ENCODE measurements around the gene DPP6.

Gene DPP6

DNA sequence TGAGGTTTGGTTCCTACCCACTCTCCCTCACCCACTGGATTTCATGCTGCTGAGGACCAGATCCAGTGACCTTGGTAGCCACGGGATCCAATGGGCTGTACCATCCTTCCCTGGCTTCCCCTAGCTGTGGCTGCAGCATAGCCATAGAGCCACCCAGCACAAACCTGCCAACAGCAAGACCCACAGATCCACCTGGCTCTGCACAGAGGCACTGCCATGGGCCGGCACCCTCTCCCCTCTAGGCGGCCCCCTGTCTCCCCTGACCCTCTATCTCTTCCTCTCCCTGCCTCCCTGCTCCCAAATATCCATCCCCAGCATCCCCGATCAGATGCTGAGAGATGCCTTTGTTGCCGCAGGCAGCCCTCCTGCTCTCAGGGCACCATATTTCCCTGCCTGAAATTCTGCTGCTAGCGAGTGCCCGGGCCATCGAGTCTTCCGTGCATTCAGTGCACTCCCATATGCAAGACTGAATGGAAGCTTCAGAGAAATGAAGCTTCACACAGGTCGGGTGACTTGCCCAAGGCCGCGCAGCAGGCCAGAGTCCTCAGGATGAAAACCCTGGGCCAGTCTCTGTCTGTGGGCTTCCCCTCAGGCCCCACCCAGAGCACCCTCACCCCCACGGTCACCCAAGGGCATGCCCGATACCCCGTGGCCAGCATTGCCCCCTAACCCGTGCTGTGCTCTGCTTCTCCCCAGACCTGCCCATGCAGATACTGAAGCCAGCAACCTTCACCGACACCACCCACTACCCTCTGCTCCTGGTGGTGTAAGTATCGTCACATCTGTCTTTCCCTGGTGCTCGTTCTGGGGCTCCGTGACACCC is 819.9 kb downstream of the DPP6 start:
- no peak for DNase-seq

GRCh38 chr7:154872811-154873499 is 820.8 kb downstream of the DPP6 start:
- no peak for DNase-seq

DNA sequence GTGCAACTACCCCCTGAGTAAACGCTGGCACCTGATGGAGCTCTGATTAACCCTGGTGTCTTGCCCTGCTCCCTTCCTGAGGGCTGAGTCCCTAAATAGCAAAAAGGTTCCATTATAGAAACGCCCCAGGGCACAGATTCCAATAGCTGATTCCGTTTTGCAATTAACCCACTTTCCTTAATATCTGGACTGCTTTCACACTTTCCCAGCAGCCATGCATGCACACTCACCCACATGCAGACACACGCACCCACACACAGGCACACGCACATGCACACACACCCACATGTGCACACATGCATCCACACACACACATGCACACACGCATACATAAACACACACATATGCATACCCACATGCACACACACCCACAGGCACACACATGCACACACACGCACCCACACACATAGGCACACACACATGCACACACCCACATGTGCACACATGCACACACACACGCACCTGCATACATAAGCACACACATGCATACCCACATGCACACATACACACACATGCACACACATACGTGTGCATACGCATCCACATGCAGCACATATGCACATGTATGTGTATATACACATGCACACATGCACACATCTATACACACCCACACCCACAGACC is 821.4 kb downstream of the DPP6 start:
- DNase-seq = no peak

DNA sequence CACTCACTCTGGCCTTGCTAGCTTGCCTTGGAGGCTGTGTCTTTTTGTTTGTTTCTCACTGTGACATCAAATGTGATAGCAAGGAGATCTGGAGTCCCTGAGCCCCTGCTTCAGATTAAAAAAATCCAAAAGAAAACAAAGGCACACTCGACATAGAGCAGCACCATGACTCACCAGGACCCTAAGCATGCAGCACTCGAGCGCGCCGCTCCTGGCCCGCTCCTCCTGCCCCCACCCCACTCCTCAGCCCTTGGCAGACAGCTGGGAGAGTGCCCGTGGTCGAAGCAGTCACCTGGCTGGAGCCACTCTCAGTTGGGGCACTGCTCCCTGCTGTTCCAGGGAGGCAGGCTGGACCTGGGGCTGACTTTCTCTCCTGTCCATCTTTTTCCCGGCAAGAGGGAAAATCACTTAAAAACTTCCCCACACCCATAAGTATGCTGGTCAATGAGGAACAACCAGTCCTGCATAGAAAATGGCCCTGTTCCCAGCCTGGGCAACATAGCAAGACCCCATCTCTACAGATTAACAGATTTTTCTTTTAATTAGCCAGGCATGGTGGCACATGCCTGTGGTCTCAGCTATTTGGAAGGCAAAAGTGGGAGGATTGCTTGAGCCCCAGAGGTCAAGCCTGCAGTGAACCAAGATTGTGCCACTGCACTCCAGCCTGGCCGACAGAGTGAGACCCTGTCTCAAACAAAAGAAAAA is 822.4 kb downstream of the DPP6 start:
- DNase-seq = peak; percentile 70

- no peak for DNase-seq
These were observed 823.1 kb downstream of the DPP6 start for GRCh38 chr7:154875297-154875696.

DNA sequence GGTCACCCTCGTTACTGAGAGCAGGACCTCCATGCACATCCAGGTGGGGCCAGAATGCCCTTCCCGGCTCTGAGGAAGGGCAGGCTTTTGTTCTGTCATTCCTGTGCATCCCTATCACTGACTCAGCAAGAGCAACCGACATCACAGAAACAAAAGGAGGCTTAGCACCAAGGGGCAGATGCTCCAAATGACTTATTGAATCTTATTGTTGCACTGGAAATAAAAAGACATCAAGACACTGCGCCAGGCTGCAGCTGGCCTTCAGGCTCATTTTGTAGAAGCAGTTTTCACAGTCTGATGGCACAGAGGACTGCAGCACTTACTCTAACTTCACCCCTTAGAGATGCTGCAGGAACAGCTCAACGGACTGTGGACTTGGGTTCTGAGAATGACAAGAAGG is 824.3 kb downstream of the DPP6 start:
- DNase-seq = no peak

DNA sequence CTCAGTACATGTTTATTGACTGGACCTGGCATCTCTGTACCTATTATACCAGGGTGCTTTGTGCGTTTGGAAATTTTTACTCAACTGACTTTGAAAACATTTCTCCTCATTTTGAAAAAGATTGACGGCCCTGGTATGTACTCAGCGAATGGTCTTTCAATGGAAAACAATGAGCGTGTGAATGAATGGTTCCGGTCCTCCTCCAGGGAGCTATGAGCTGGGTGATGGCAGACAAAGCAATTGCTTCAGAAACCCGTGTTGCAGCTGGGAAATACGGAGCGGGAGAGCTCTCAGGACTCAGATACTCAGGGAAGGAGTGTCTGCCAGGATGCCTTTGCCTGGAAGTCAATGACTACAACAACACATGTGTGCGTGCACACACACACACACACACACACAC is 824.8 kb downstream of the DPP6 start:
- no peak for DNase-seq

DNA sequence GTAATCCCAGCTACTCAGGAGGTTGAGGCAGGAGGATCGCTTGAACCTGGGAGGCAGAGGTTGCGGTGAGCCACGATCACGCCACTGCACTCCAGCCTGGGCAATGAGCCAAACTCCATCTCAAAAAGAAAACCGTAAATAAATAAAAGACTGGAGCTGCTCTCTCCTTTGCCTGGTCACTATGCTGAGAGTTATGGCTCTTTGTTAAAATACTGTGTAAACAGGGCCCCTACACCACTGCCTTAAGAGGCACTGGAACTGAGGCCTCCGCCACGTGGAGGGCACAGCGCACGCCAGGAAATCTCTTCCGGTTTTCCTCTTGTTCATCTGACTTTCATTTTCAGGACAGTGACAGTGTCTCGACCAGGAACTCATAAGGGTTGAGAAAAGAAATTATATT is 827.4 kb downstream of the DPP6 start:
- peak; percentile 92 for DNase-seq

DNA sequence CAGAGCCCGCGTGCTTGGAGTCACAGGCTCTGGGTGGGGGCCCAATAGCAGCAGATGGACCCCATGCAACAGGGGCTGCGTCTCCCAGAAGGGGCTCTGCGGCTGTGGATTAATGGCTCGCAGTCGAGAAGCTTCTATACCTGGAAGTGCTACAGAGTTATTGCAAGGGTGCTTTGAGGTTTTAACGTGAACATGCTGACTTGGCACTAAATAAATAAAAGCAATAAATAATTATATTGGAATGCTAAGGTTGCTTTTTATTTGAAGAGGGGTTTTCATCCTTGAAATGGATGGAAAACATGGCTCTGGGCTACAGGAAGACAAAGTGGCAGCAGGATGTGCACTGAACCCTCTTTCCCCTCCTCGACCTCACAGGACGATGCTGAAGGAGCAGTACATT is 828.3 kb downstream of the DPP6 start:
- DNase-seq = peak; percentile 26

DNA sequence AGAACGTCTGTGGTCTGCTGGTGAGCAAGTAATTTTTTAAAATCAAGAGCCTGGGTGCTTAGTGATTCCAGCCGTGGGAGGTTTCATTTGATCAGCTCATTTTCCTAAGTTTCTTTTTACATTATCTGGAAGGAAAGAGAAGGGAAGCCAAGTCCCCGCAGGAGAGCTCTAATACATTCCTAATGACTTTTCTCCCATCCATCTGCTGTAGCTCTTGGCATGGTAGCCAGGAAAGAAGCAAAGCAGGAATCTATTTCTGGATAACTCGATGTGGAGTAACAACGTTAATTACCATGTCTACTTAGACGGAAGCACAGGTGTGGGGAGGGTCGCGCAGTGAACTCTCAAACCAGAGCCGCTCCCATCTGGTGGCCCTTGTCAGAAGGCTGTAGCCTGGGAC is 828.8 kb downstream of the DPP6 start:
- peak; percentile 7 for DNase-seq

DNA sequence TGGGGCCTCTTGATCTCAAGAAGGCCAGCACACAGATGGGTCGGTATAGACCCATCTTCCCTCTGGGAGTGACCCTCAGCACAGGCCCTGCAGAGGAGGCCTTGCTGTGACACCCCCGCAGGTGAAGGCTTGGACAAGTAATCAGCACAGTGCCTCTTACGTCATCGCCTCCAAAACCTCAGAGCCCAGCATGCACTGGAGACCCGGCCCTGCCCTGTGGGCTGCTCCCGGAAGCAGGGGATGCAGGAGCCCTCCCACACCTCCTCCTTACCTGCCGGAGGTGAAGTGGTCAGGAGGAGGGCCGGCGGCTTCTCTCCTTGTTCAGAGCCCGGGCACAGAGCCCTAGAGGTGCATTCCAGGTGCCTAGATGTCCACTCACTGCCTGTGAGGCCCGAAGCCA is 829.3 kb downstream of the DPP6 start:
- DNase-seq = no peak

DNA sequence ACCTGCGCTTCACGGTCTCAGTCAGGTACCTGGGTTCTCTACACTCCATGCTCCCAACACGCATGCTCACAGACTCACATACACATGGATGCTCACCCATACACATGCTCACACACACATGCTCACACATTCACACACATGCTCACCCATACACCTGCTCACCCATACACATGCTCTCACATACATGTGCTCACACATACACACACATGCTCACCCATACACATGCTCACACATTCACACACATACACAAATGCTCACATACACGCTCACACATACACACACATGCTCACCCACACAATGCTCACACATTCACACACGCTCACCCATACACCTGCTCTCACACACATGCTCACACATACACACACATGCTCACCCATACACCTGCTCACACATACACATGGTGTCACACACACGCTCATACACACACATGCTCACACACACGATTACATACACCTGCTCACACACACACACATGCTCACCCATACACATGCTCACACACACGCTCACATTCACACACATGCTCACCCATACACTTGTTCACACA is 830.8 kb downstream of the DPP6 start:
- no peak for DNase-seq

GRCh38 chr7:154884348-154884920 is 832.2 kb downstream of the DPP6 start:
- no peak for DNase-seq

DNA sequence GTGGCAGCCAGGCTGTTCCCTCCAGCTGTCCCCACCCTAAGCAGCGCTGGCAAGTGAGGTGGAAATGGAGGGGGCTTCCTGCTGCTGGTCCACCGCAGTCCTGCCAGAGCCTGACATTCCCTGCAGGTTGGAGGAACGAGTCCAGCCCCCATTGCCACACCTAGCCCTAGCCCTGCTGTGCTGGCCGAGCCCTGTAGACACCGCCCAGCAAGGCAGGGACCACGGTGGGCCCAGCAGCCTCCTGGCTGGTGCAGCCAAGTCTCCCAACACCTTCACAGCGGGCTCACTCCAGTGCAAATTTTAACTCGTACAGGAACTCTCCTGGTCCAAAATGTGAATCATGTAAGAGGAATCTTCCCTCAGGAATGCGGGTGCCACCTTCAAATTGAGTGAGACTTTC is 834.4 kb downstream of the DPP6 start:
- no peak for DNase-seq

DNA sequence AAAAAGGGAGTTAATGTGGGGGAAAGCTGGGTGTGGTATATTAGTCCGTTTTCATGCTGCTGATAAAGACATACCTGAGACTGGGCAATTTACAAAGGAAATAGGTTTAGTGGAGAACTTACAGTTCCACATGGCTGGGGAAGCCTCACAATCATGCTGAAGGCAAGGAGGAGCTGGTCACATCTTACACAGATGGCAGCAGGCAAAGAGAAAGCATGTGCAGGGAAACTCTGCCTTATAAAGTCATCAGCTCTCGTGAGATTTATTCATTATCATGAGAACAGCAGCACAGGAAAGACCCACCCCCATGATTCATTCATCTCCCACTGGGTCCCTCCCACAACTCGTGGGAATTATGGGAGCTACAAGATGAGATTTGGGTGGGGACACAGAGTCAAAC is 836.5 kb downstream of the DPP6 start:
- DNase-seq = no peak

GRCh38 chr7:154892459-154892858 is 840.3 kb downstream of the DPP6 start:
- no peak for DNase-seq

GRCh38 chr7:154896076-154896475 is 843.9 kb downstream of the DPP6 start:
- no peak for DNase-seq

DNA sequence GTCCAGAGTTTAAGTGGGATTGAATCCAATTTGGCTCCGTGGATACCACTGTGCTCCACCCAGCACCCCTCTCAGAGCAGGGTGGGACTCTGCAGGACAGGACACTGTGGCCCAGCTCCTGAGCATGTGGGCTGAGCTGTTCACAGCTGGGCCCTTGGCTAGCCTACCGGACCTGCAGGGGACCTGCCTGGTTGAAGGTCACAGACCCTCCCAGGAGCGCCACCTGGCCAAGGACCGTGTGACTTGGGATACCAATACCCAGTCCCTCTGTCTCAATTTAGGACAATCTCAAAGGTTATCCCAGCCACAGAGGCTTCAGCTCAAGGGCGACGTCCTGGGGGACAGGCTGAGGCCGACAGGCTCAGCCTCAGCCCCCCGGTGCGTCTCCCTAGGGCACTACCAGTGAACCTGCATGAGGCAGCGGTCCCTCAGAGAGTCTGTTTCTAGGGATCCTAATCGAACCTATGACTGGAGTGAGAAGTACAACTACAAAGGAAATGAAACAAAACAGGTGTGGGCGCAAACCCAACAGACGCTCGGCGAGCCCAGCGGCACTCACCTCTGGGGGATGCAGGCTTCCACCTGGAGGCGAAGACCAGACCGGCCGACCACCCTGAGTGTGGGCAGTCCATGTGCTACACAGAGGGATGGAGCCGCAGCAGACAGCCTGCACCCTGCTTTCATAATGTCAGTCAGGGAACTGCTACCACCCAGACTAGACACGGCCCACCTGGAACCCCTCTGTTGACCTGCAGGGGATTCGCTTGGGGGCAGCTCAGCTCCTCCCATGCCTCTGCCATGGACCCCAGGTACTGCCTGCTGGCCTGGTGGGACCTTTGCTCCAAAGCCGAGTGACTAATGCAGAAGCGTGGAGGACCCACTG is 847.0 kb downstream of the DPP6 start:
- DNase-seq = no peak

- no peak for DNase-seq
These were observed 847.7 kb downstream of the DPP6 start for GRCh38 chr7:154899862-154900261.

- no peak for DNase-seq
These were observed 850.4 kb downstream of the DPP6 start for GRCh38 chr7:154902600-154903082.

DNA sequence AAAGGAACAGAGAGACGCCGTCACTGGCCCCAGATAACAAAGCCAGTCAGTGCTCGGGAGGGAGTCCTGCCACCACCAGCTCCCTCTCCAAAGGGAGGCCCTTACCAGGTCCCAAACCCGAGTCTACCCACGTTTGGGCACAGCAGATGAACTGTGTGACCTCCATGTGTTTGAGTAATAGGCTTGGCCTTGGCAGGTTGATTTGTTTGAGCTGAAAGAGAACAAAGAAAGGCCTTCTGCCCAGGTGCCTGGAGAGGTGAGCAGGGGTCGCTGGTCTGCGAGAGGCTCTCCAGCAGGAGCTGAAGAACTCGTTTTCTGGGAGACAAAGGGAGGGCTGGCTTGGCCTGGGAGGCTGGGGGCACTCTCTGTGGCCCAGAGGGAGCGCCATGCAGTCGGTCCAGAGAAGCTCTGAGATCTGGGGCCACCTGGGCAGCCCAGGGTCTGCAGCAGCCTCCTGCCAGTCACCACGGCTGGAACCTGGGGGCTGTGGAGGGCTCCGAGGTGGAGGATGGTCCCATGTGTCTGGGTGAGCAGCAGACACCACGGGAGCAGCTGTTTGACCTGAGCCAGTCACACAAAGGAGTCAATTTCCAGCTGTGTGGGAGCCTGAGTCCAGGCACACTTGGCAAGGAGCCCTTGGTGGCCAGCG is 851.0 kb downstream of the DPP6 start:
- no peak for DNase-seq

All from DMS79 treated with DMSO at 0.1 percent for 48 hours (cell line).